NCI-H446 (cell line): ENCODE results near the gene COL25A1.

Experiments used
- DNase-seq, 2 experiments: peaks; one replicate each; lab custom pipeline; 2025; lab: John Stamatoyannopoulos, UW

COL25A1 gene

DNA sequence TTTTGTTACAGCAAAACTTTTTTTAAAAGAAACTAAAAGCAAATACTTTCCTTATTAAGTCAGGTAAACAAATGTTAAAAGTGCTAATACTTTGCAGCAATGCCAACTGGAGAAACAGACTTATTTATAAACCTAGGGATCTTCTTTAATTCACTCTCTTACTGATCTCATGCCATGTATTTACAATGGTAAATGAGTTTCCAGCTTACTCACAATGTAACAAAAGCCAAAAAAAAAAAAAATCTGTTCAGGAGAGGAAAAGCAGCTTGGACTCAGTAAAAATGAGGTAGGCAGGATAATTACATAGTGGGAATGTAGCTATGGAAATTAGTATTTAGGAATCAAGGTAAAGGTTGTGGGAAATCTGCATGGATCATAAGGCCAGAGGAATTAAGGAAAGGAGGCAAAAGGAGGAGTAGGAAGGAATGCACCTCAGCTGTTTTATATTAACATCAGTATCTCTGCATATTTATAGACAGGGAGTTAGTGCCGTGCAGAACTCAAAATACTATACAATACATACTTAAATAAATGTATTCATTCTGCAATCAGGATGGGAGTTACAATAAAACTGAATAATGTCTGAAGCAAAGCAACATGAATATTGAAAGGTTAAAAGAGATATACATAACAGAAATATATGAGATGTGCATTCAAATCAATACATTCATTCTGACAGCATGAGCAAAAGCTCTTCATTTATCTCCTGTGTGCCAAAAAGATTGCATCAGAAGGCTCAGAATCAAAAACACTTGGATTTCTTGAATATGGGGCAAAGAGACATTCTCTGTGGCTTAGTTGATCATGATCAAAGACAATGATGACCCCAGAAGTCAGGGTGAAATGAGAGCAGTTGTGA, 481.7 kb downstream of the COL25A1 start:
- no peak for DNase-seq

DNA sequence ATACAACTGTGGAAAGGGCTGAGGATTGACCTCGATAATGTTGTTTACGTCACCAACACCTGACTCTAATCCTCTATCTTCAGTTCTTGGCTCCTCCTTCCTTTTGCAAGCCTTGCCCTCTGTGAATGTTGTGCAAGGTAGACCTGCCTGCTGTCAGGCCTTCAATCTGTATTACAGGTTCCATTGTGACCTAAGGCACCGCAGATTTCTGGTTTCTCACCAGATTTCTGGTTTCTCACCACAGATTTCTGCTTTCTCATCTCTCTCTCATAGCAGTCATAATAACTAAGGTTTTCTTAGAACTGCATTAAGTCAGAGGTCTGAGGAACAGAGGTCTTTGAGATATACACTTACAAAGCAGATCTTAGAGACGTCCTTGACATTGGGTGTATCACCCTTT, 488.1 kb downstream of the COL25A1 start:
- no peak for DNase-seq

DNA sequence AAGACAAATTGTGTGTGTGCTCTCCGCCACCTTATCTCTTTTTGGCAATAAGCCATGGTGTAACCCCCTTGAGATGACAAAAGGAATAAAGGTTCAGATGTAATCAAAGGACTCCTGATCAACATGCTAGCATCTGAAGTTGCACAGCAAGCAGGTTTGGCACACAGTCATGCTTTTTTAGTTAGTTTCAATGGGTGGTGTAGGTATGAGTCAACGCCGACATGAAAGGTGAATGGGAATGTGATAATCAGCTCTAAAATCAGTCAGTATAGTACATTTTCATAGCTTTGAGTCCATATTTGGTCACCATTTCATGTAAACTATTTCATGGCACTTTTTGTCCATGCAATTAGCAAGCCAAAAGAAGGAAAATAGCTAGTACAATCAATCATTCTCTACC, 489.2 kb downstream of the COL25A1 start:
- DNase-seq: no peak

DNA sequence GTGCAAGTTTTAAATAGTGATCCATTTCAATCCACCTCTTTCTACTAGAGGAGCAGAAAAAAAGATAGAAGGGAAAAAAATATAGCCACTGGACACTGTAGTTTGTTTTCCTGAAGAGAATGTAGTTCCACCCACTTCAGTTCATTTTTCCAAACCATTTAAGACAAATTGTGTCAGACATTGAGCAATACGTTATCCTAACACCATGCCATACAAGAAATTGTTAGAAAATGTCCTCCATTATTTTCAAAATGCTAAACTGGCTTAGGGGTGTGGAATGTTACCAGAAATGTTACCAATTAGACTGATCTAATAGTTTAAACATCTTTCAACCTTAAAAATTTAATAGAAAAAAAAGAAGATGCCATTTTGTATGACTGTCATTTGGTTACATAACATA, 491.0 kb downstream of the COL25A1 start:
- no peak for DNase-seq

DNA sequence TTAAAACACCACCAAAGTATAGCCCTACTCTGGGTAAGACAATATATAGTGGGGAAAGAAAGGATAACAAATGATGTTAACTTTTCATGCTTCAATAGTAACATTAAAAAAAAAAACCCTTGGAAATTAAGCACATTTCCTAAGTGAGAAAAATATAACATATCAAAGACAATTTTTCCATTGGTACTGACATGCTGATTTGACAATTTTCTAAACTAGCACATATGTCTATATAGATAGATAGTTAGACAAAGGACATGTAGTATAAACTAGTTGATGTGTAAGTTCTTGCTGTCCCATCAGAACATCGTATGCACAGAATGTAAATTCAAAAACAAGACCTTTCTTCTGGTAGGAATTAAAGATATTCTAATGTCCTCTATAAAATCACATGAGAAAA, 492.4 kb downstream of the COL25A1 start:
- DNase-seq: no peak

DNA sequence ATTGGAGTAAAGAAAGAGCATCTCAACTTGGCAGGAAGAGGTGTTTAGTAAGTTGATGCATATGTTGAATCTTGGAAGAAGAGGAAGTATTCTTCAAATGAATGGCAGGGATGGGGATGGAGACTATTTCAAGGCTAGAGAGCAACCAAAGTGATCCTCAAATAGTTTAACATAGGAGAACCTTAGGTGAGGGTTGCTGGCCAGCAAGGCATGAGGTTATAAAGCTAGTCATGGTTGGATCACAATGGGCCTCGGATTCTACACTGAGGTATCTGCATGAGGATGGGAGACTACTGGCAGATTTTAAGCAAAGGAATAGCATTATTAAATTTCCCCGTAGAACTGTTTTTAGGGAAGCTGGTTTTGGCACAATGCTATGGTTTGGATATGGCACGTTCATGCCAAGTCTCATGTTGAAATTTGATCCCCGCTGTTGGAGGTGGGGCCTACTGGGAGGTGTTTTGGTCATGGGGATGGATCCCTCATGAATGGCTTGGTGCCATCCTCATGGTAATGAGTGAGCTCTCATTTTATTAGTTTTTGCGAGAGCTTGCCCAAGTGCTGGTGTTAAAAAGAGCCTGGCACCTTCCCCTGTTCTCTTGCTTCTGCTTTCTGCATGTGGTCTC, 497.7 kb downstream of the COL25A1 start:
- peak; percentile 86 to 94 for DNase-seq

DNA sequence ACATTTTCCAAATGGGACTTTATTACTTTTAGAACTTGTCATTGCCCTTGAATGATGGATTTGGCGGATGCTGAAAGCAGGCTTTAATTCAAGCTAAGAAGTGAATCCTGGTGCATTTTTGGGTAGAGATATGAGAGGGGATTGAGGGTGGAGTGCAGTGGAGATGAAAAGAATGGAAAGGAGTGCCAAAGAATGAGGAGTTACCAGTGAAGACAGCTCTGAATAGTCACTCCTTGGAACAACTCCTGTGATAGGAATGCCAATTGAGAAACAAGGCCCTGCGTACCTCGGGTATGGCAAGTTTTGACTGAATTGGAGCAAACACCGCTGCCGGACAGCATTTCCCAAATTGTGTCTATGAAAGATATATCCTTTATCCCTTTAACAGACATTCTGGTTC, 503.2 kb downstream of the COL25A1 start:
- peak in 1 of 2 experiments; percentile 43 for DNase-seq

DNA sequence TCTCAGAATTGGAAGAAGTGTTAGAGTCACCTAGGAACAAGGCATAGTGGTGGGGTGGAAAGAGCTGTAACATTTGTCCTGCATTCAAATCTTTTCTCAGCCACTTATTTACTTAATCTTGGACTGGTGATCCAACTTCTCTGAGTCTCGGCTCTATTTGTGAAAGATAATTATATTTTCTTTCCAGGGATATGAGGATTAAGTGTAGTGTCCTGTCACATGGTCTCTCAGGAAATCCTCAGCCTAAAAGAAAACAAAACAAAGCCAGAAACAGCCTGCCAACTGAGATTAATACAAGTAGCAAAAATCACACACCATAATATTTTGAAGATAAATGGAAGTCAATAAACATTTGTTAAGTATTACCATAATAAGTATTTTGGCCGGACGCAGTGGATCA, 506.3 kb downstream of the COL25A1 start:
- no peak for DNase-seq

DNA sequence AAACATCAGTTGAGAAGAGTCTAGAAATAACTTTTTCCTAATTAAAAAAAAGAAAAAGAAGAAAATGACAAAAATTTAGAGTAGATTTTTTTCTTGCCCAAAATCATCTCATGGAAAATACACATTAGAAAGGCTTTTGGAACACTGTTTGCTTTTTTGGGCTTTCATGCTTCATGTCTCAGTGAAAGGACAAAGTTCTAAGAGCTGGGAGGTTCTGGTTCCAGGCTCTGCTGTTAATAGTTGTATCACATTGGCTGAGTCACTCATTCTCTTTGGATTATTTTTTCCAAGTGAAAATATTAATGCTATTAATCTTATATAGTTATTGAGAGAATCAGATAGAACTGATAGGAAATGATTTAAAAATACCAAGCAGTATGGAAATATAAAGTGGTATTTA, 506.7 kb downstream of the COL25A1 start:
- no peak for DNase-seq

DNA sequence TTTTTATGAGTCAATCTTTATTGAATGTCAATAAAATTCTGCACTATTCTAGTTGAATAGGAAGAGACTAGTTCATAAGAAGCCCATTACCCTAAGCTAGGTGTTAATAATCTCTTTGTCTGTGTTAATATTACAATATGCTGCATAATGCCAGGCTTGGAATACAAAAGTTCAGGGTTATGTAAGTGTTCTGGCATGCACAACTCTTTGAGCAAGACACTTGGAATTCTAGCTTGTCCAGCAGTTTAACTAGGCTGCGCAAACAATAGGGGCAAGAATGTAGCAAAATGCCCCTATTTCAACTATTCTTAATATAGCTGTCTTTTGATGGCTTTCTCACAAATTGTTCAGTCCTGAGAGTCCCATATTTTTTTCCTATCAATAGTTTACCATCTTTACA, 508.3 kb downstream of the COL25A1 start:
- DNase-seq: no peak

DNA sequence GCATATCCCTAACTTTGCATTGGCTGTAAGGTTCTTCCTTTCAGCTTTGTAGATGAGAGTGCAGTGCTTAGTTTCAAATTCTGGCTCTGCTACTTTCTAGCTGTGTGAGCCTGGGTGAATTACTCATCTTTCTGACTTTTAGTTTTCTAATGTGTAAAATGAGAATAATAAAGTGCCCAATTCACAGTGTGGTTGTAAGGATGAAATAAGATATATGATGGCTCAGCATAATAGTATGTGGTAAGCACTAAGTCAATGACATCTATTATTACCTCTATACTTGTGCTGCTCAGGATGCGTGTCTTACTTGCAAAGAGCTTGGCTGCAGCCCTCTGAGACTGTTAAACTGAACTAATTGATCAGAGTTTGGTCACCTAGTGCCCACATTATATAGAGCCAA, 509.0 kb downstream of the COL25A1 start:
- no peak for DNase-seq

DNA sequence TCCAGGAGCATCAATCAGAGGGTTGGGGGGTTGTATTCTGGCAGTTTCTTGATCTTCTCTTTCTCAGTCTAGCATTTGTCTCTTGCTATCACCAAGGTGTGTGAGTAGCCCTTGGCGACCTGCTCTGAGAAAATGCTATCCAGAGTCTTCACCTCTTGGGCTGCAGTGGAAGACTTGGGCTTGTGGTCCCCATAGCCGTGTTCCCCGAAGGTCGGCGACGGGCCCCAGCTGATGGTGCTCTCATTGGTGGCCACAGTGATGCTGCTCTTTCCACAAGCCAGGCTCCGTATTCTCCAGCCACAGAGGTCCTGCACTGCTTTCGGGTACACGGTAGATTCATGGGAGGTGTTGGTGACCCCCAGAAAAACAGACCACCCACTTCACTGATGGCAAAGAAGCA, 513.7 kb downstream of the COL25A1 start:
- no peak for DNase-seq

DNA sequence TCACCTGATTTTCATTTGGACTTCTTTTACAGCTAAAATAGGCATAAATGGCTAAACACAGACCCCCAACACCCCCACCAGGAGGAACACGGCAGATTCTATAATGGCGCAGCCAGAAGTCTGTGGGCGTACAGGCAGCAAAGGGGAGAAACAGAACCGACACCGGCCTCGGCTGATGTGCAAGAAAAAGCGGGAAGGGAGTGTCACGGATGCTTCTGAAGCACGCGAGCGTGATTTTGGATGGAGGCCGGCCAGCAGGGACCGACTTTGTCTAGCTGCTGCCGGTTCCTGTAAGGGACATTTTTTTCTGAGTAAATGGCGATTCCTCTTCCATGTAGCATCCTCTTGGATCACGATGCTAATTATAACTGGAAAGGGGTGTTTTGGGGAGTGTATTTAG, 514.7 kb downstream of the COL25A1 start:
- no peak for DNase-seq

DNA sequence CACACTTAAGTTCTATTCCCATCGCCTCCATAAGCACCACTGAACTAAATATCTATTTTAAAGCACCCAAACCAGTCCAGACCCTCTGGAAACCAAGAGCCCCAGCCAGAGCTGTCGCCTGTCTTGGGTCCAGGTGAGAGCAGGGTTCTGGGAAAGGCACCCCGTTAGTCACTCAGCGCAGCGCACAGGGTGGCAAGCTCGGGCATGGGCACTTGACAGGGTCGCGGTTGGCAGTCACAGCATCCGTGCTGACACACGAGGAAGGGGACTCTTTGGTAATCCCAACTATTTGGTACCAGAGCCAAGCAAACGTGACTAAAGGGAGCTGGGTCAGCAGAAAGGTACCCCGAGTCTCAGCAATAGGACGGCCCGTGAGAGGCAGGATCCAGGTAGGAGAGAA, 515.4 kb downstream of the COL25A1 start:
- DNase-seq: no peak

DNA sequence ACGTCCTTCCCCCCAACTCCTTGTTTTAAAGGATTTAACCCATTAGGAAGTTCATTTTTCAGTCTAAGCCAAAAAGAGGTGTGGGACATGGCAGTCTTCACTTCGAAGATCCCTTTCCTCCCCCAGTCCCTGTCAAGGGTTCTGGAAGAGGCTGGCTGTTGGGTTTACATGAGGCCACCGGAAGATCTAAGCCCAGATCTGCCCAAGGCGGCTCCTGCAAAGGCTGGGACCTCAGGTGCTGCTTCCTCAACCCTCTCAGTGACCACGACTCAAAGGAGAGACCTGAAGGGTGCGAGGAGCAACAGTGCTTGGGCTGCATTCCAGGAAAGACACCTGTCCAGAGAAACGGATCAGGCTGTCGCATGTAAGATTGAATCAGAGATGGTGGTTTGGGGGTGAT, 516.1 kb downstream of the COL25A1 start:
- DNase-seq: no peak

DNA sequence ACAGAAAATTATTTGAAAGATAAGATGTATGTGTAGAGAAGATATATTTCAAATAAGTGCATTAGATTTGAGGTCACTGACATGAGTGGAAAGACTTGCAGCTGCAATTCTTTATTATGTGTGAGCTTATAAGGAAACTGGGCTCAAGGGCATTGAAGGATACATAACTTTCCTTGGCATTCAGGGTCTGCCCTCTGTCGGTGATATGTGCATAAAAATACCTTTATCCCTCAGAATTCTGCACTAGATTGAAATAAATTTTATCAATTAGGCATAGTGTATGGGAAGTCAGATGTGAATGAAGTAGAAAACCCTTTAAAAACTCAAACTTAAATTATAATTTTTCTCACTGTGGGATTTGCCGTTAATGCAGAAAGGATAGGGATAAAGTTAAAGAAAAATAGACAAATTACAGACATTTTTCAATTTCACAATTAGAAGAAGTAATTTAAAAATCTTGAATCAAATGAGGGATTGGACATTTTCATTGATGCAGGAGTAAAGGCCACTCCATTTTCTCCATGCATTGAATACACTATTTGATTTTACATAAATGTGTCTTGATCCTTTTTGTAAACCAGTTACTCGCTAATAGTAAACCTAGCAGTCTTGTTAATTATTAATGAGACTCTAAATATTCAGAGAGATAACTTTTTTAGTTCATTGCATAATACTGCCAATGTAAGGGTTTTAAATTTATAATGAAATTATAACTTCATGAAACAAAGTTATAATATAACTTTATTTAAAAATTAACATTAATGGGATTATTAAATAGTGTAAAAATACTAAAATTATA, 518.6 kb downstream of the COL25A1 start:
- DNase-seq: no peak

DNA sequence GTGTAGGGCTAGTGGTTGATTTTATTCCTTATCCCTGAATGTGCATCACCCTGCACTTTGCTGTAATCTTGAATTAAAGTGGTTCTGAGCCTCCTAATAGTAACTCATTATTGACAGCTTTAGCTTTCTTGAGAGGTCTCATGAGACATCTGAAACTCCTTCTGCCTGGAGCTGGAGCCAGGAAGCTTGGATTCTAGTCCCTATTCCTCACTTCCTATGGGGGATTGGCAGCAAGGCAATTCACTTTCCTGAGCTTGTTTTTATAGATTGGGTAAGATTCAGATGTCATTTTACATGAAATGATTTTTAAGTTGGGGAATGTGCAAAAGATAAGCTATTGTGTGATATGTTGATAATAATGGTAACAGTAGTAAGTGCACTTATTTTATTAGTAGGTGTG, 522.5 kb downstream of the COL25A1 start:
- DNase-seq: peak in 1 of 2 experiments; percentile 12

DNA sequence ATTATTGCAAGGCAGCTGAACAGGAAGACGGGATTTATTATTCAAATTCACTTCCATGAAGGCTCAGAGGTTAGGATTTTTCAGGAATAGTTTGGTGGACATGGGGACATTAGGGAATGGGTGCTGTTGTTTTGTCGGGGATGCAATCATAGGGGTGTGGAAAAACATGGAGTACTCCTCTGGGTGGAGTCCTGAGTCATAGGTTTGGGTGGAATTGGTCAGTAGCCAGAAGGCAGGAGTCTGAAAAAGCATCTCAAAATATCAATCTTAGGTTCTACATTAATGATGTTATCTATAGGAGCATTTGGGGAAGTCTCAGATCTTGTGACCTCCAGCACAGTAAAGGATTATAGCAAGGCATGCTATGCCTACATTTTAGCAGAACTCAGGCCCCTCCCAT, 525.1 kb downstream of the COL25A1 start:
- no peak for DNase-seq

DNA sequence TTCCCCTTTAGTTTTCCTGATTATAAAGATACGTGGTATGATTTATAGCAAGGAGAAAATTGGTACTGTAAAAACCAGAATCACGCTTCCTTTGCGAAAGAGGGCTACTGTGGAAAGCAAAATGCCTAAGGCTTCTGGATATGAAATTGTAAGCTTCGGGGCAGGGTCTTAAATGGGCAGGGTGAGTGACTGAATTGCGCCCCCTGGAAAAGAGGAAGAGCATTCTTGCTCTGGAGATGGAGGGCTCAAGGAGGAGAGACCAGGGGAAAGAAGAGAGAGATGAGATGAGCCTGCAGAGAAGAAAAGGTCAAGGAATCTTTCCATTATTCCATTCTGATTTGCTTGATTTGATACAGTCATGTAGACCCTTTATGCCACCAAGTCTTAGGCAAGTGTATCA, 526.5 kb downstream of the COL25A1 start:
- no peak for DNase-seq

DNA sequence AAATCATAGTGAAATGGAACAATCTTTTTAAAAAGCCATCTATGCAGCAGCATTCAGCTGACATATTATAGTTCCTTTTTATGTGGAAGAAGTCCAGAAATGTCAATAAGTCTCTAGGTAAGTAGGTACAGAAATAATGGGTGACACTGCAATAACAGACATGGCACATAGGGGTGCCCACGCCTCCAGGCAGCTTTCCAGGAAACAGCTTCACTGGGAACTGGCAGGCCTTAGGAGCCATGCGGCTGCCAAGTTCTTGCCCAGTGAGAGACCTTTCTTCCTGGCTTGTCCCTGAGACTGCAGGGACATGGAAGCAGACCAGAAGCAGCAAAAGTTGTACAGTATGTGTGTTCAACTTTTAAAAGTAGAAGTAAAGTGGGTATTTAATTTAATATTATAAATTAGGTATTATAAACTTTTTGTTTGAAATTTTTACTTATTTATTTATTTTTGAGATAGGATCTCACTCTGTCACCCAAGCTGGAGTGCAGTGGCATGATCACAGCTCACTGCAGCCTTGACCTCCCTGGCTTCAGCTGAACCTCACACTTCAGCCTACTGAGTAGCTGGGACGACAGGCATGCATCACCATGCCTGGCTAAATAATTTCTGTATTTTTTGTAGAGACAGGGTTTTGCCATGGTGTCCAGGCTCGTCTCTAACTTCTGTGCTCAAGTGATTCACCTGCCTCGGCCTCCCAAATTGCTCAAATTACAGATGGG, 527.5 kb downstream of the COL25A1 start:
- DNase-seq: peak; percentile 82 to 85

DNA sequence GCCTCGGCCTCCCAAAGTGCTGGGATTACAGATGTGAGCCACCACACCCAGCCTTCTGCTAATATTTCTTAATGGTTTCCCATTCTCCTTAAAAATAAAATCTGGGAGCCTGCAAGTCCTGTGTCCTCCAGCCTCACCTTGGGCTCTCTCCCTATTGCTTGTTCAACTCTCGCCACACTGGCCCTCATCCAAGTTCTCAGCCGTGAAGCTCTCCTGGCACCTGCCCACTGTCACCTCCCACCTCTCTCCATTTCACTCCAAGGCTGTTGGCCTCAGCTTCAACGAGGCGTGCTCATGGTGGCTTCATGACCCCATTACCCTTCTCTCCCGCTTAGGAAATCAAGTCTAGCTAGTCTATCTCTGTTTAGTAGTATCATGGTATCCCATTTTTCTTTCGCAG, 530.1 kb downstream of the COL25A1 start:
- DNase-seq: no peak

DNA sequence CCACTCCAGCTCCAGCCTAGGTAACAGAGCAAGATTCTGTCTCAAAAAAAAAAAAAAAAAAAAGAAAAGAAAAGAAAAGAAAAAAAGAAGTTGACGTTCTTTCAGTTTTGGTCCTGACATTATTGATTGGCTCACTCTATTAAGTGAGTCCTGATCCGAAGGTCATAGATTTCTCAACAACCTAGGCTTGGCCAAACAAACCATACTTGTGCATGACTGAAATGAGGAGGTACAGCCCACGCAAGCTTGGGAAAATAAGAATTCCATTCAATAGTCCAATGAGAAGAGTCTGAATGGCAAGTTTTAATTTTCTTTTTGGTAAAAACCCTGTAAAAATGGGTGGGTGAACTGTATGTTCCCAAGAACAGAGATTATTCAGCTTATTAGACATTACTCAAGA, 536.4 kb downstream of the COL25A1 start:
- no peak for DNase-seq
